ENCODE data around the gene TERT.

DNA sequence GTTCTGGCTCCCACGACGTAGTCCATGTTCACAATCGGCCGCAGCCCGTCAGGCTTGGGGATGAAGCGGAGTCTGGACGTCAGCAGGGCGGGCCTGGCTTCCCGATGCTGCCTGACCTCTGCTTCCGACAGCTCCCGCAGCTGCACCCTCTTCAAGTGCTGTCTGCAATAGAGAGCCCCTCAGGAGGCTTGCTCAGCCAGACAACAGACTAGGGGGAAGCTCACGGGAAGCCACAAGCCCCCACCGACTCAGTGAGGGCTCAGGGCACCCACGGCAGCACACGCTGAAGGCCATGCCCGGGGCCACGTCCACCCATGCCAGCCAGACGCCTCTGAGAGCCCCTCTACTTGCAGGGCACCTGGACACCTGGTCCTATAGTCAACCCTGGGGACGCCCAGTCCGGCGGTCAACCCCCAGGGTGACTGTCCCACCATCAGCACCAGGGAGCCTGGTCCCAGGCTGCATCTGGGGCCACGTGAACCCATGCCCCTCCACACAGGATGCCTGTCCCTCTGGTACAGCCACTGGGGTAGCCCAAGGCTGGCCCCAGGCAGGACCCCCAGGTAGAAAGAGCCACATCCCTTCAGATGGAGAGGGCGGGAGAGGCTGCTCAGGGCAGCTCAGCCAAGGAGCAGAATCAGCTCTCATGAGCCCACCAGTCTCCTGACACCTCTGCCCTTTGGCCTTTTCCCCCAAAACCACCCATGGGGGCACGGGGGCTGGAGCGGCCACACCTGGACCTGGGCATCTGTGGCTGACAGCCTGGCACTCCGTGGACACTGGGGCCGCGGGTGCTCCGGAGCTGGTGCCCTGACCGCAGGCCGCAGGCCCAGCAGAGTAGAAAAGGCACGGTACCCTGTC, 14.5 kb downstream of the TERT start:
- TF ChIP-seq, protein P1, sequence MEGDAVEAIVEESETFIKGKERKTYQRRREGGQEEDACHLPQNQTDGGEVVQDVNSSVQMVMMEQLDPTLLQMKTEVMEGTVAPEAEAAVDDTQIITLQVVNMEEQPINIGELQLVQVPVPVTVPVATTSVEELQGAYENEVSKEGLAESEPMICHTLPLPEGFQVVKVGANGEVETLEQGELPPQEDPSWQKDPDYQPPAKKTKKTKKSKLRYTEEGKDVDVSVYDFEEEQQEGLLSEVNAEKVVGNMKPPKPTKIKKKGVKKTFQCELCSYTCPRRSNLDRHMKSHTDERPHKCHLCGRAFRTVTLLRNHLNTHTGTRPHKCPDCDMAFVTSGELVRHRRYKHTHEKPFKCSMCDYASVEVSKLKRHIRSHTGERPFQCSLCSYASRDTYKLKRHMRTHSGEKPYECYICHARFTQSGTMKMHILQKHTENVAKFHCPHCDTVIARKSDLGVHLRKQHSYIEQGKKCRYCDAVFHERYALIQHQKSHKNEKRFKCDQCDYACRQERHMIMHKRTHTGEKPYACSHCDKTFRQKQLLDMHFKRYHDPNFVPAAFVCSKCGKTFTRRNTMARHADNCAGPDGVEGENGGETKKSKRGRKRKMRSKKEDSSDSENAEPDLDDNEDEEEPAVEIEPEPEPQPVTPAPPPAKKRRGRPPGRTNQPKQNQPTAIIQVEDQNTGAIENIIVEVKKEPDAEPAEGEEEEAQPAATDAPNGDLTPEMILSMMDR (conservative IDR thresholded peaks at IDR 0.05 in 1 of 2, IDR thresholded peaks at IDR 0.05 in 1 of 2; ENCODE audit: extremely low read depth in 1 of 2, insufficient read depth in 1 of 2, low read depth in 1 of 2, low read length in 2 of 2) = no peak
- TF ChIP-seq EZH2 (IDR thresholded peaks at IDR 0.05; ENCODE audit: borderline replicate concordance, low read length) = no peak

All from mammary epithelial cell (primary cell).